WERI-Rb-1 (cell line): ENCODE data around the gene LHFPL2.

Source experiments
- DNase-seq: peaks from one replicate; pipeline ENCODE4 v3.0.0-alpha.2; 2020
- H3K27ac ChIP-seq: fragments of 250-450 bp; sonication (Bioruptor Pico); 2 replicates; pipeline ENCODE4 v1.5.1; 2020; ENCODE audit warnings: mild to moderate bottlenecking, moderate library complexity
- H3K27me3 ChIP-seq: fragments of 250-450 bp; sonication (Bioruptor Pico); 2 replicates; pipeline ENCODE4 v1.5.1; 2021; ENCODE audit warnings: mild to moderate bottlenecking, low read depth, moderate library complexity; ENCODE audit not compliant: insufficient read depth, severe bottlenecking
- H3K36me3 ChIP-seq: fragments of 250-450 bp; sonication (Bioruptor Pico); 2 replicates; pipeline ENCODE4 v1.5.1; 2020; ENCODE audit warnings: mild to moderate bottlenecking, moderate library complexity
- H3K4me3 ChIP-seq: 2 replicates; pipeline ENCODE4 v1.5.1; 2011; ENCODE audit warnings: low read depth, mild to moderate bottlenecking, control low read depth, low read length
- H3K9me3 ChIP-seq: fragments of 250-450 bp; sonication (Bioruptor Pico); 2 replicates; pipeline ENCODE4 v1.5.1; 2021; ENCODE audit warnings: mild to moderate bottlenecking, moderate library complexity; ENCODE audit not compliant: severe bottlenecking
- TF ChIP-seq, protein P1 (sequence below): IDR thresholded peaks from 2 replicates; pipeline ENCODE4 v1.5.1; 2011; ENCODE audit warnings: low read depth, mild to moderate bottlenecking, control low read depth, inconsistent platforms, low read length

Gene LHFPL2

DNA sequence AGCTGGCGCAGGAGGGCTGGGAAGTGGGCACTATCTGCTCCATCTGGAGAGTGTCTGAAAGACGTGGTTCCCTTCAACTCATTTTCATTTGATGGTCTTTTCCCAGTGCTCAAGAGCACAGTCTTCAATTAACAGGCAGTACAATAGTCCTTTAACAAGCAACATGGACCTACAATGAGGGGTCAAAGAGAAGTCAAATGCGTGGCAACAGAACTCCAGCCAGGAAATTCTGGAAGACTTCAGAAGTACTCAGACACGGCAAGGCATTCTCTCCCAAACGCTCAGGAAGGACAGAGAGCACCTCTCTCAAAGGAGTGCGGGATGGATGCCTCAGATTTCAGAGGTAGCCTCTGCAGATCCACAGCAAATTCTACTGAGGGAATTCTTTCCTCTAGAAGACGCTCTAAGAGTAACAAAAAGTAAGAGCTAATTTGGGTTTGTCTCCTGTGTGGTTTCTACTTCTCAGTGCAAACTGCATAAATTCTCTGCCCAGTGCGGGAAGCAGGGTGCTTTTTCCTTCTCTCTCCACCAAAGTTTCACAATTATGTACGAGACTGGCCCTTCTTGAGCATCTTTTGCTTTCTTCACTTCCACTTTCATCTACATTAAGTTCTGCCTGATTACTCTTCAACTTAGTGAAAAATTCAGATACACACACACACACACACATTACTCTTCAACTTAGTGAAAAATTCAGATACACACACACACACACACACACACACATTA is 56.4 kb downstream of the LHFPL2 start:
- no peak overlapping the region for H3K27ac ChIP-seq
- H3K27me3 ChIP-seq: no peaks in the 10 kb centered on the region
- H3K9me3 ChIP-seq: no peaks in the 10 kb centered on the region
- DNase-seq: no peak
- TF ChIP-seq, protein P1, sequence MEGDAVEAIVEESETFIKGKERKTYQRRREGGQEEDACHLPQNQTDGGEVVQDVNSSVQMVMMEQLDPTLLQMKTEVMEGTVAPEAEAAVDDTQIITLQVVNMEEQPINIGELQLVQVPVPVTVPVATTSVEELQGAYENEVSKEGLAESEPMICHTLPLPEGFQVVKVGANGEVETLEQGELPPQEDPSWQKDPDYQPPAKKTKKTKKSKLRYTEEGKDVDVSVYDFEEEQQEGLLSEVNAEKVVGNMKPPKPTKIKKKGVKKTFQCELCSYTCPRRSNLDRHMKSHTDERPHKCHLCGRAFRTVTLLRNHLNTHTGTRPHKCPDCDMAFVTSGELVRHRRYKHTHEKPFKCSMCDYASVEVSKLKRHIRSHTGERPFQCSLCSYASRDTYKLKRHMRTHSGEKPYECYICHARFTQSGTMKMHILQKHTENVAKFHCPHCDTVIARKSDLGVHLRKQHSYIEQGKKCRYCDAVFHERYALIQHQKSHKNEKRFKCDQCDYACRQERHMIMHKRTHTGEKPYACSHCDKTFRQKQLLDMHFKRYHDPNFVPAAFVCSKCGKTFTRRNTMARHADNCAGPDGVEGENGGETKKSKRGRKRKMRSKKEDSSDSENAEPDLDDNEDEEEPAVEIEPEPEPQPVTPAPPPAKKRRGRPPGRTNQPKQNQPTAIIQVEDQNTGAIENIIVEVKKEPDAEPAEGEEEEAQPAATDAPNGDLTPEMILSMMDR: no peak
- no peak overlapping the region for H3K4me3 ChIP-seq
- H3K36me3 ChIP-seq: no peaks in the 10 kb centered on the region

DNA sequence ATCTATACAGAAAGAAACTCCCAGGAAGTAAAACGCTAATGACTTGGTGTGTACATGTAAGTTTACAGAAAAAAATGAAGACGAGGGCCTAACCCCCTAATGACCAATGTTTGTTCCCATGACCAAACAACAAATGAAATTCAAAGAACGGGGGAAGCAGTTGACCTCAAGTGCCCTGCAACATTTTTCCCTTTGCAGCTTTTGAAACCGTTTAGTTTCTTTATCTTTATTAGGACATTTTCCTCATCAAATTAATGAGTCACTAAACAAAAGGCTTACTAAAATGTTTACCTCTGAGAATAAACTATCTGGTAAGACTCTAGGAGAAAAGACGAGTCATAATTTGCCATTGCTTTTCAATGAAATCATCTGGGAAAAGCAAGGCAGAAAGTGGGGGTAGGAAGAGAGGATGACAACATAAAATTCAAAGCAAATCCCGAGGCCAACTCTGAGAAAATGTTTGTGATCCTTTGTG is 57.4 kb downstream of the LHFPL2 start:
- Histone ChIP-seq H3K4me3 (no peak overlapping the region), H3K36me3 (no peaks in the 10 kb centered on the region), H3K27me3 (no peaks in the 10 kb centered on the region), H3K27ac (no peak overlapping the region), H3K9me3 (no peaks in the 10 kb centered on the region)
- DNase-seq: no peak
- TF ChIP-seq, protein P1: no peak

DNA sequence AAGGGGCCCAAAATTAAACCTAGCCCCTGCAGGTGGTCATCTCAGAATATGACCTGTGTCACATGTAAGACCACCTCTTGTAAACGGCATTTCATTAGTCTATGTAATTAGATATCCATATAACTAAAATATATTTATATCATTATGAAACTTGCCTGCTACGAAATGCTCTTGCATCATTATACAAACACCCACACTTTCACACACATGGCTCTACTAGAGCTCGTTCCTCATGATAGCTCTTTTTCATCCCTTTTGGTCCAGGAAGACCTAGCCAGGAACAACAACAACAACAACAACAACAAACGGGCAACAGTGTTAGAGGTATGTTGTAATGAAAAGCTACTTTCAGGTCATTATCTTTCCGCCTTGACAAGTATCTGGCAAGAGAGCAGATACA is 58.6 kb downstream of the LHFPL2 start:
- Histone ChIP-seq H3K36me3 (peaks cover 4% of the 10 kb centered on the region; the same call in 1 of the 2 replicates), H3K27ac (no peak overlapping the region), H3K27me3 (no peaks in the 10 kb centered on the region)

DNA sequence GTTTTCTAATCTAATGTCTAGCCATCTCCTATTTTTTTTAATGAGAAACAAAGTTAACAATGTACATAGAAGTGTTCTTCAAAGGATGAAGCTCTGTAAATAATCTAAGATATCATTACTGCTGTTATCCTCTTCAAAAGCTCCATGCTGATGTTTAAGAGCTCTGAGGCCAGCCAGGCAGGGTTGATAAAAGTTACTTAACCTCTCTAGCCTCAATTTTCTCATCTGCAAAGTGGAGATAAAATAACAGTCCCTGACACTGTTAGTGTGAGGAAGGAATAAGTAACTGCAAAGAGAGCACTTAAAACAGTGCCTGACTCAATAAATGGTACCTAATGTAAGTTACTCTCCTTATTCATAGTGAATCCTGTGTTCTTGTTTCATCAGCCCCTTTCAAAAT is 60.1 kb downstream of the LHFPL2 start:
- DNase-seq: no peak
- Histone ChIP-seq H3K27me3 (no peaks in the 10 kb centered on the region), H3K9me3 (peaks cover 8% of the 10 kb centered on the region), H3K36me3 (peaks cover 4% of the 10 kb centered on the region; the same call in 1 of the 2 replicates), H3K27ac (peak overlapping the region; percentile 70), H3K4me3 (no peak overlapping the region)
- TF ChIP-seq, protein P1: no peak

More for the DNA sequence above, 58.6 kb downstream of the LHFPL2 start:
- H3K9me3 ChIP-seq: peaks cover 8% of the 10 kb centered on the region
- TF ChIP-seq, protein P1: no peak
- no peak for DNase-seq
- H3K4me3 ChIP-seq: no peak overlapping the region

DNA sequence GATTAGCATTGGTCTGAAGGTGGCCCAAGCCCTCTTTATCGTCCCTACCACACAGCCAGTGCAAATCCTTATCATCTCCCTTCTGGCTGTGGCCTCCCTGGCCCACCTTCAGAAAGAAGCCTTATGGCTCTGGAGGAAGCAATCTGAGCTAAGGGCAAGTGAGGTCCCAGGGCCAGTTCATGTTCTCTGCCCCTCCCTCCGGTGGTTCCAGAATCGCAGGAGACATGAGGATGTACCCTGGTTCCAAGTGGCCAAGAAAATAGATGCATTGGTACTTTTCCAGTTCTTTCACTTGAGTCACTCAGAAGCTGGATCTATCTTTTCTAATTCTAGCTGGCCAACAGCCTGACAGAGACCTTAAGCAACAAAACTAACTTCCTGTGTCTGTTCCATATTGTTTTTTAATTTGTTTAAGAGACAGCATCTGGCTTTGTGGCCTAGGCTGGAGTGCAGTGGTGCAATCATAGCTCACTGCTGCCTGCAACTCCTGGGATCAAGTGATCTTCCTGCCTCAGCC is 60.7 kb downstream of the LHFPL2 start:
- peaks cover 8% of the 10 kb centered on the region for H3K9me3 ChIP-seq
- H3K27me3 ChIP-seq: no peaks in the 10 kb centered on the region
- no peak overlapping the region for H3K4me3 ChIP-seq
- peak; percentile 94 for DNase-seq
- TF ChIP-seq, protein P1: no peak
- H3K36me3 ChIP-seq: peaks cover 4% of the 10 kb centered on the region; the same call in 1 of the 2 replicates
- H3K27ac ChIP-seq: peak overlapping the region; percentile 70
